ENCODE data around the gene DPM2. TPM values are rescaled to one million over a fixed set of nuclear protein-coding genes. Genes with fewer than 3 reads are reported as not detected.

Gene DPM2
- total RNA-seq, 2 donors from 2014 or later, result 45.7 TPM

DNA sequence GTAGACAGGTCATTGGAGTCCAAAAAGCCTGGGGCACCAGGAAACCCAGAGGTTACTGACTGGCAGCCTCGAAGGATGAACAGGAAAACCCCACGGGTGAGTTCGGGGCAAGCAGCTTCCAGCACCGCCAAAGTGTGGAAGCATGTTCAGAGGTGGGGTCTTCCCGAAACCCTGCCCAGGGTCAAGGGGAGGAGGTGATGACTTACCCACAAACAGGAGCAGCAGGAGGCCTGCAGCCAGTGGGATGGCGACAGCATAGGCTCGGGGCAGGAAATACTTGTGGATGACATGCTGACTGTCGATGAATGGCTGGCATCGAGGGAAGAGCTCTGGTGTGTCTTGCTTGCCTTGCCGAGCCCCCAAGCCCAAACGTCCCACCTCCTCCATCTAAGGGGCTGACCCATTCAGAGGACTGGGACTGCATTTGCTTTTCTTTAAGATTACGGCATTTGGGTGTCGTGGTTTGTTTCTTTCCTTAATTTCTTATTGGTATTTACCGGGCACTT lies 1.3 kb downstream of the DPM2 start:
- no peak for DNase-seq
- H3K36me3 Mint-ChIP-seq (ENCODE audit: low read depth), result peaks cover 7% of the 10 kb centered on the region
- H3K27ac Mint-ChIP-seq, result no peak overlapping the region
- H3K27ac ChIP-seq (ENCODE audit: low read depth, low read length), result no peak overlapping the region
- H3K9me3 ChIP-seq (ENCODE audit: control insufficient read depth, low read length), result no peaks in the 10 kb centered on the region
- peaks cover 13% of the 10 kb centered on the region for H3K36me3 ChIP-seq (ENCODE audit: control insufficient read depth, insufficient read depth, low read length)
- H3K9ac ChIP-seq (ENCODE audit: extremely low read depth, low read length, poor library complexity, severe bottlenecking), result no peak overlapping the region
- peak overlapping the region; percentile 95 for H3K4me3 Mint-ChIP-seq
- peak overlapping the region; percentile 91 for H3K4me3 ChIP-seq (ENCODE audit: low read length)
- WGBS, 2 experiments (ENCODE audit: insufficient coverage in 1 of 2, insufficient read length in 1 of 2), result 85 to 88% methylated on average over 13 to 14 of the region's 14 CpGs
- H3K9me3 Mint-ChIP-seq, result no peaks in the 10 kb centered on the region
- H3K27me3 ChIP-seq (ENCODE audit: control insufficient read depth, insufficient read depth, low read length, poor library complexity, severe bottlenecking), result no peaks in the 10 kb centered on the region
- H3K4me1 Mint-ChIP-seq, result peaks cover 22% of the 10 kb centered on the region
- no peaks in the 10 kb centered on the region for H3K4me1 ChIP-seq (ENCODE audit: control insufficient read depth, insufficient read depth, low read length)
- H3K27me3 Mint-ChIP-seq (ENCODE audit: insufficient read depth), result peaks cover 2% of the 10 kb centered on the region
- TF ChIP-seq, protein P1, sequence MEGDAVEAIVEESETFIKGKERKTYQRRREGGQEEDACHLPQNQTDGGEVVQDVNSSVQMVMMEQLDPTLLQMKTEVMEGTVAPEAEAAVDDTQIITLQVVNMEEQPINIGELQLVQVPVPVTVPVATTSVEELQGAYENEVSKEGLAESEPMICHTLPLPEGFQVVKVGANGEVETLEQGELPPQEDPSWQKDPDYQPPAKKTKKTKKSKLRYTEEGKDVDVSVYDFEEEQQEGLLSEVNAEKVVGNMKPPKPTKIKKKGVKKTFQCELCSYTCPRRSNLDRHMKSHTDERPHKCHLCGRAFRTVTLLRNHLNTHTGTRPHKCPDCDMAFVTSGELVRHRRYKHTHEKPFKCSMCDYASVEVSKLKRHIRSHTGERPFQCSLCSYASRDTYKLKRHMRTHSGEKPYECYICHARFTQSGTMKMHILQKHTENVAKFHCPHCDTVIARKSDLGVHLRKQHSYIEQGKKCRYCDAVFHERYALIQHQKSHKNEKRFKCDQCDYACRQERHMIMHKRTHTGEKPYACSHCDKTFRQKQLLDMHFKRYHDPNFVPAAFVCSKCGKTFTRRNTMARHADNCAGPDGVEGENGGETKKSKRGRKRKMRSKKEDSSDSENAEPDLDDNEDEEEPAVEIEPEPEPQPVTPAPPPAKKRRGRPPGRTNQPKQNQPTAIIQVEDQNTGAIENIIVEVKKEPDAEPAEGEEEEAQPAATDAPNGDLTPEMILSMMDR (conservative IDR thresholded peaks at IDR 0.05), result no peak

DNA sequence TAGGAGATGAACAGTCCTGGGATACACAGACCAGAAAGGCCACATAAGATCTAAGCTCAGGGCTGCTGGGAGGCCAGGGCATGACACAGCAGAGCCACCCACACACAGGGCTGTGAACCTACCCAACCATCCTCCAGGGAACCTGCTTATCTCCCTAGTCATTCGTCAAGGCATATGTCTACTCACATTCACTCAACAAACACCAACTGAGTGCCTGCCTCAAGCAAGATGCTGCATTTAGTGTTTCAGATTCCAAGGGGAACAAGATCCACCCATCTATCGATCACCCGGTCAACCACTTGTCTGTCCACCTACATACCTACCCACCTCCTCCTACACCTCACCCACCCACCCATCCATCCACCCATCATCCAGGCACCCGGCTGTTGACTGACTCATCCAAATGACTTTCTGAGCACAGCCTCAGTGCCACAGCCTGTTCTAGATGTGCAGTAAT lies 1.9 kb downstream of the DPM2 start:
- 67 to 89% methylated on average over 1 to 4 of the region's 4 CpGs for WGBS, 2 experiments (ENCODE audit: insufficient coverage in 1 of 2, insufficient read length in 1 of 2)
- Histone ChIP-seq H3K4me1 (ENCODE audit: control insufficient read depth, insufficient read depth, low read length) (no peaks in the 10 kb centered on the region), H3K27ac (ENCODE audit: low read depth, low read length) (no peak overlapping the region), H3K4me3 (ENCODE audit: low read length) (no peak overlapping the region), H3K9ac (ENCODE audit: extremely low read depth, low read length, poor library complexity, severe bottlenecking) (no peak overlapping the region), H3K9me3 (ENCODE audit: control insufficient read depth, low read length) (no peaks in the 10 kb centered on the region), H3K36me3 (ENCODE audit: control insufficient read depth, insufficient read depth, low read length) (peaks cover 6% of the 10 kb centered on the region), H3K27me3 (ENCODE audit: control insufficient read depth, insufficient read depth, low read length, poor library complexity, severe bottlenecking) (no peaks in the 10 kb centered on the region)
- peaks cover 7% of the 10 kb centered on the region for H3K36me3 Mint-ChIP-seq (ENCODE audit: low read depth)
- H3K27me3 Mint-ChIP-seq (ENCODE audit: insufficient read depth), result peaks cover 2% of the 10 kb centered on the region
- H3K27ac Mint-ChIP-seq, result no peak overlapping the region
- no peaks in the 10 kb centered on the region for H3K9me3 Mint-ChIP-seq
- TF ChIP-seq, protein P1 (conservative IDR thresholded peaks at IDR 0.05), result no peak
- H3K4me3 Mint-ChIP-seq, result peak overlapping the region; percentile 95
- H3K4me1 Mint-ChIP-seq, result peaks cover 26% of the 10 kb centered on the region
- DNase-seq, result no peak

DNA sequence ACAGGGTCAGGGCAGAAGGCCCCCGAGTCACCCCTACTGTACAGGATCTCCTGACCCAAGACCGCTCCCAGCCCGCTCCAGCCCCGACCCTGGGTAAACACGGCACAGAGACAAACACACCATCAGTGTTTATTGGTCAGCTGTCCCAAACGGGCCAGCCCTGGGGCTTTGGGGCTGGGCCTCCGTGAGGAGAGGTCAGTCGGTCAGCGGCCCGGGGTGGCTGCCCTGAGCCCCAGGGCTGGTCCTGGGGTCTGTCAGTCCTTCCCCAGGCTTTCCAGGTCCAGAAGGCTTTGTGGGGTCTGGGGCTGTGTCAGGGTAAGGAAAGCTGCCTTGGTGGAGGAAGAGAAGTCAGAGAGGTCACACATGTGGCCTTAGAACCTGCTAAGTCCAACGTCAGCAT lies 2.7 kb downstream of the DPM2 start:
- no peak overlapping the region for H3K4me3 ChIP-seq (ENCODE audit: low read length)
- Mint-ChIP-seq H3K4me1 (peaks cover 29% of the 10 kb centered on the region), H3K4me3 (no peak overlapping the region), H3K27me3 (ENCODE audit: insufficient read depth) (peaks cover 6% of the 10 kb centered on the region), H3K36me3 (ENCODE audit: low read depth) (peaks cover 7% of the 10 kb centered on the region), H3K9me3 (no peaks in the 10 kb centered on the region), H3K27ac (no peak overlapping the region)
- DNase-seq, result no peak
- TF ChIP-seq, protein P1 (conservative IDR thresholded peaks at IDR 0.05), result no peak
- WGBS, 2 experiments (ENCODE audit: insufficient coverage in 1 of 2, insufficient read length in 1 of 2), result 87 to 92% methylated on average over 2 to 11 of the region's 11 CpGs
- no peaks in the 10 kb centered on the region for H3K9me3 ChIP-seq (ENCODE audit: control insufficient read depth, low read length)
- no peak overlapping the region for H3K27ac ChIP-seq (ENCODE audit: low read depth, low read length)
- peaks cover 4% of the 10 kb centered on the region for H3K36me3 ChIP-seq (ENCODE audit: control insufficient read depth, insufficient read depth, low read length)
- no peak overlapping the region for H3K9ac ChIP-seq (ENCODE audit: extremely low read depth, low read length, poor library complexity, severe bottlenecking)
- peaks cover 3% of the 10 kb centered on the region for H3K27me3 ChIP-seq (ENCODE audit: control insufficient read depth, insufficient read depth, low read length, poor library complexity, severe bottlenecking)
- no peaks in the 10 kb centered on the region for H3K4me1 ChIP-seq (ENCODE audit: control insufficient read depth, insufficient read depth, low read length)

Data from endodermal cell (in vitro differentiated cells).